ENCODE data around the gene FGGY. TPM values are rescaled to one million over a fixed set of nuclear protein-coding genes. Genes with fewer than 3 reads are reported as not detected.

The FGGY gene
- total and polyA plus RNA-seq, 2 donors (not counting 3 experiments of a cell fraction or from before 2014, with no cell fraction given) = 5.6 to 6.4 TPM

GRCh38 chr1:59272507-59272906 lies 24.4 kb upstream of the FGGY start:
- no peaks in the 10 kb centered on the region for H3K27me3 ChIP-seq (ENCODE audit: control insufficient read depth in 2 of 2, insufficient read depth in 2 of 2, low read length in 2 of 2)
- peak overlapping the region; percentile 7 for H3K4me2 ChIP-seq (ENCODE audit: insufficient read depth, low read length)
- DNase-seq (ENCODE audit: low read depth, low spot score) (peak; percentile 70), FAIRE-seq (peak; percentile 55)
- ChIA-PET CTCF (interaction anchor here (1.1 to 1.2 kb wide), 3 partner anchors 13 to 120 kb away, joined by 3 to 5 read pairs (median 3); no protein-coding TSS in a partner anchor), POLR2A (no interaction called here)
- H3K9ac ChIP-seq (replicated peaks; ENCODE audit: extremely low read depth, insufficient read depth, low read length) = no peak overlapping the region
- peak overlapping the region; percentile 0 for H3K27ac ChIP-seq (ENCODE audit: insufficient read depth, low read depth, low read length)
- BruUV-seq (replicated peaks) = no TSS peak
- intact Hi-C loops (cut with micrococcal nuclease) (no loop called here), dilution Hi-C loops (cut with MboI; ENCODE audit: extremely low pct_ligation_motif_present, low sequenced_read_pairs) (no loop called here)
- no peaks in the 10 kb centered on the region for H4K20me1 ChIP-seq (replicated peaks; ENCODE audit: control insufficient read depth, extremely low read depth, insufficient read depth, low read length)
- TF ChIP-seq FOS (IDR thresholded peaks at IDR 0.05; ENCODE audit: borderline replicate concordance, insufficient read depth, low read length) (peak; percentile 66), GATA2 (IDR thresholded peaks at IDR 0.05; ENCODE audit: insufficient read depth, insufficient read length, low read depth, low read length) (no peak), POLR2AphosphoS5 (IDR thresholded peaks at IDR 0.05; ENCODE audit: insufficient read depth, low read depth, low read length) (peak; percentile 25)
- no peaks in the 10 kb centered on the region for H3K9me1 ChIP-seq (replicated peaks; ENCODE audit: control insufficient read depth, extremely low read depth, insufficient read depth, low read length)
- H3K36me3 ChIP-seq (ENCODE audit: control insufficient read depth in 2 of 2, extremely low read depth in 1 of 2, insufficient read depth in 2 of 2, low read length in 2 of 2) = no peaks in the 10 kb centered on the region
- H2AFZ ChIP-seq (ENCODE audit: low read depth, low read length) = peak overlapping the region; percentile 50
- H3K4me3 ChIP-seq (replicated peaks in 1 of 3; ENCODE audit: insufficient read depth in 1 of 3, low read depth in 1 of 3, low read length in 3 of 3) = no peak overlapping the region
- H3K4me1 ChIP-seq (ENCODE audit: control insufficient read depth, extremely low read depth, insufficient read depth, low read length) = peaks cover 28% of the 10 kb centered on the region
- no peaks in the 10 kb centered on the region for H3K9me3 ChIP-seq (replicated peaks; ENCODE audit: control insufficient read depth, insufficient read depth, low read length)
- no peaks in the 10 kb centered on the region for H3K79me2 ChIP-seq (ENCODE audit: control insufficient read depth, insufficient read depth, low read length)

GRCh38 chr1:59276439-59276851 lies 20.4 kb upstream of the FGGY start:
- Histone ChIP-seq H3K4me2 (ENCODE audit: insufficient read depth, low read length) (peak overlapping the region; percentile 75), H4K20me1 (replicated peaks; ENCODE audit: control insufficient read depth, extremely low read depth, insufficient read depth, low read length) (no peaks in the 10 kb centered on the region), H3K9me3 (replicated peaks; ENCODE audit: control insufficient read depth, insufficient read depth, low read length) (no peaks in the 10 kb centered on the region), H2AFZ (ENCODE audit: low read depth, low read length) (peak overlapping the region; percentile 60), H3K79me2 (ENCODE audit: control insufficient read depth, insufficient read depth, low read length) (no peaks in the 10 kb centered on the region), H3K9me1 (replicated peaks; ENCODE audit: control insufficient read depth, extremely low read depth, insufficient read depth, low read length) (no peaks in the 10 kb centered on the region), H3K4me1 (ENCODE audit: control insufficient read depth, extremely low read depth, insufficient read depth, low read length) (peaks cover 28% of the 10 kb centered on the region), H3K27ac (ENCODE audit: insufficient read depth, low read depth, low read length) (peak overlapping the region; percentile 62), H3K27me3 (ENCODE audit: control insufficient read depth in 2 of 2, insufficient read depth in 2 of 2, low read length in 2 of 2) (no peaks in the 10 kb centered on the region), H3K9ac (replicated peaks; ENCODE audit: extremely low read depth, insufficient read depth, low read length) (no peak overlapping the region), H3K36me3 (ENCODE audit: control insufficient read depth in 2 of 2, extremely low read depth in 1 of 2, insufficient read depth in 2 of 2, low read length in 2 of 2) (no peaks in the 10 kb centered on the region), H3K4me3 (replicated peaks in 1 of 3; ENCODE audit: insufficient read depth in 1 of 3, low read depth in 1 of 3, low read length in 3 of 3) (peak overlapping the region in 1 of 3 experiments; percentile 15)
- intact Hi-C loops (cut with micrococcal nuclease) = loop anchor here (2.0 to 5.0 kb wide), 2 partner anchors 18 to 134 kb away; no protein-coding TSS in a partner anchor
- DNase-seq (ENCODE audit: low read depth, low spot score) = peak; percentile 91
- TF ChIP-seq EZH2 (IDR thresholded peaks at IDR 0.05; ENCODE audit: borderline replicate concordance, low read depth, low read length, severe bottlenecking) (no peak), MAX (IDR thresholded peaks at IDR 0.05; ENCODE audit: insufficient read depth, insufficient read length) (no peak), MYC (IDR thresholded peaks at IDR 0.05; ENCODE audit: low read depth, low read length) (no peak), JUN (IDR thresholded peaks at IDR 0.05; ENCODE audit: borderline replicate concordance, insufficient read depth, insufficient read length, low read depth) (peak; percentile 55), GATA2 (IDR thresholded peaks at IDR 0.05; ENCODE audit: insufficient read depth, insufficient read length, low read depth, low read length) (peak; percentile 67), POLR2AphosphoS5 (IDR thresholded peaks at IDR 0.05; ENCODE audit: insufficient read depth, low read depth, low read length) (peak; percentile 65), FOS (IDR thresholded peaks at IDR 0.05; ENCODE audit: borderline replicate concordance, insufficient read depth, low read length) (peak; percentile 70), POLR2A (IDR thresholded peaks at IDR 0.05; ENCODE audit: low read depth, low read length) (no peak)
- TF ChIP-seq, protein P1, sequence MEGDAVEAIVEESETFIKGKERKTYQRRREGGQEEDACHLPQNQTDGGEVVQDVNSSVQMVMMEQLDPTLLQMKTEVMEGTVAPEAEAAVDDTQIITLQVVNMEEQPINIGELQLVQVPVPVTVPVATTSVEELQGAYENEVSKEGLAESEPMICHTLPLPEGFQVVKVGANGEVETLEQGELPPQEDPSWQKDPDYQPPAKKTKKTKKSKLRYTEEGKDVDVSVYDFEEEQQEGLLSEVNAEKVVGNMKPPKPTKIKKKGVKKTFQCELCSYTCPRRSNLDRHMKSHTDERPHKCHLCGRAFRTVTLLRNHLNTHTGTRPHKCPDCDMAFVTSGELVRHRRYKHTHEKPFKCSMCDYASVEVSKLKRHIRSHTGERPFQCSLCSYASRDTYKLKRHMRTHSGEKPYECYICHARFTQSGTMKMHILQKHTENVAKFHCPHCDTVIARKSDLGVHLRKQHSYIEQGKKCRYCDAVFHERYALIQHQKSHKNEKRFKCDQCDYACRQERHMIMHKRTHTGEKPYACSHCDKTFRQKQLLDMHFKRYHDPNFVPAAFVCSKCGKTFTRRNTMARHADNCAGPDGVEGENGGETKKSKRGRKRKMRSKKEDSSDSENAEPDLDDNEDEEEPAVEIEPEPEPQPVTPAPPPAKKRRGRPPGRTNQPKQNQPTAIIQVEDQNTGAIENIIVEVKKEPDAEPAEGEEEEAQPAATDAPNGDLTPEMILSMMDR (IDR thresholded peaks at IDR 0.05; ENCODE audit: extremely low read depth in 1 of 2, insufficient read depth in 1 of 2, low read depth in 1 of 2, low read length in 2 of 2) = no peak
- dilution Hi-C loops (cut with MboI; ENCODE audit: extremely low pct_ligation_motif_present, low sequenced_read_pairs) = no loop called here
- no TSS peak for BruUV-seq (replicated peaks)
- peak; percentile 85 for FAIRE-seq
- ChIA-PET POLR2A (interaction anchor here (0.6 to 0.9 kb wide), 2 partner anchors 393 to 493 kb away, joined by 3 read pairs; partner anchors contain the start of gene JUN), CTCF (interaction anchor here (0.6 to 1.8 kb wide), 13 partner anchors 9 to 483 kb away, joined by 3 to 8 read pairs (median 4); no protein-coding TSS in a partner anchor)

Measured in endothelial cell of umbilical vein (primary cell).